GM10847 (cell line): ENCODE results near the gene TBC1D9B.

Experiments
- POLR2A ChIP-seq: IDR thresholded peaks from 2 replicates; pipeline ENCODE4 v1.6.1; 2011; ENCODE audit not compliant: insufficient read length; ENCODE audit errors: extremely low read depth

TBC1D9B gene

DNA sequence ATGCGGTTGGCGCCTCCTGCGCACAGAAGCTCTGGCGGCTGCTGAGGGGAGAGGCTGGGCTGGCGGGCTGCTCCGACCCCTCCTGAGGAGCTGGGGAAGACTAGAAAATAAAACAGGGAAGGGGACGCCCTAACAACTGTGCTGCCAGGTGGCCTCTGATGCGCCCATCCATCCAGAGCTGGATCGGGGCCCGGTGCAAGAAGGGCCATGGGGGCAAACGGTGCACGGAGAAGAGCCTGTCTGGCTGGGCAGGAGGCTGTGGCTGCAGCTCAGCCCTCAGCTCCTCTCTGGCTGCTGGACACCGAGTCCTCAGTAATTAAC, 28.0 kb downstream of the TBC1D9B start:
- no peak for TF ChIP-seq POLR2A

- TF ChIP-seq POLR2A: no peak
Observed at GRCh38 chr5:179879003-179879689, 28.6 kb downstream of the TBC1D9B start.

- no peak for TF ChIP-seq POLR2A
Observed at GRCh38 chr5:179878222-179879002, 29.3 kb downstream of the TBC1D9B start.

GRCh38 chr5:179876610-179876952, 31.1 kb downstream of the TBC1D9B start:
- no peak for TF ChIP-seq POLR2A

DNA sequence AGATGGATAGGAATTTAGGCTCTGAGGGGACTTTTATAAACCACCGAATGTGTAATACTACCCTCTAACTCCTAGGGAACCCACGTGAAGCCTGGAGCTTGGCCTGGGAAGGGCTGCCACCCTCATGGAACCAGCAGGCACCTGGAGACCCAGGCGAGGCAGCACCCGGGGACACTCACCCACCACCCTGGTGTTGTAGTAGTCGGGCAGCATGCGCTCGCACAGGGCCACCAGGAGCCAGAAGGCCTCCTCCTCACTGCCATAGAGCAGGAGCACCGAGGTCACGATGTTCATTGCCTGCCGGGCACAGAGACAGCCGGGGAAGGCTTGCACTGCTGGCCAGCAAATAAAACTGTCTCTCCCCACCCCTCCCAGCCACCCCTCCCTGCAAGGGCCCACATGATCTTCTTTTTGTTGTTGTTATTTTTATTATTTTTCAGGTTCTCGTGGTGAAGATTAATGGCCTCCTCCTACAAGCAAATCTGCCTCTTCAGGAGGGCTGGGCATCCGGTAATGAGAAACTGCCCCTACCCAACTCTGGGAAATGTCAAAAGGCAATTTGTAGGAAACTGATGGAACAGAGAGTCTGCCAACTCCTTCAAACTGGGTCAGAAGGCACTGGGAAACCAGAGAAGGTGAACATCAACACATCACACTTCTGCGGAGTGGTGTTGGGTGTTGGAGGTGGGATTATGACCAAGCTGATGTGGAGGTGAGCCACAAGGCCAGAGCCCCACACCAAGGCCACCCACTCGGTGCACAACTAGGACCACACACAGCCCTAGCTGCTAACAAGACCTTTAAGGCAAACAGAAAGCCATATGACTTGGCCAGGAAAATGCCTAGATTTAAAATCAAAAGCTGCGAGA, 31.7 kb downstream of the TBC1D9B start:
- no peak for TF ChIP-seq POLR2A

- TF ChIP-seq POLR2A: no peak
Observed at GRCh38 chr5:179874536-179875292, 33.0 kb downstream of the TBC1D9B start.

- no peak for TF ChIP-seq POLR2A
Observed at GRCh38 chr5:179874136-179874535, 33.6 kb downstream of the TBC1D9B start.

- no peak for TF ChIP-seq POLR2A
Observed at GRCh38 chr5:179873588-179874110, 34.0 kb downstream of the TBC1D9B start.

DNA sequence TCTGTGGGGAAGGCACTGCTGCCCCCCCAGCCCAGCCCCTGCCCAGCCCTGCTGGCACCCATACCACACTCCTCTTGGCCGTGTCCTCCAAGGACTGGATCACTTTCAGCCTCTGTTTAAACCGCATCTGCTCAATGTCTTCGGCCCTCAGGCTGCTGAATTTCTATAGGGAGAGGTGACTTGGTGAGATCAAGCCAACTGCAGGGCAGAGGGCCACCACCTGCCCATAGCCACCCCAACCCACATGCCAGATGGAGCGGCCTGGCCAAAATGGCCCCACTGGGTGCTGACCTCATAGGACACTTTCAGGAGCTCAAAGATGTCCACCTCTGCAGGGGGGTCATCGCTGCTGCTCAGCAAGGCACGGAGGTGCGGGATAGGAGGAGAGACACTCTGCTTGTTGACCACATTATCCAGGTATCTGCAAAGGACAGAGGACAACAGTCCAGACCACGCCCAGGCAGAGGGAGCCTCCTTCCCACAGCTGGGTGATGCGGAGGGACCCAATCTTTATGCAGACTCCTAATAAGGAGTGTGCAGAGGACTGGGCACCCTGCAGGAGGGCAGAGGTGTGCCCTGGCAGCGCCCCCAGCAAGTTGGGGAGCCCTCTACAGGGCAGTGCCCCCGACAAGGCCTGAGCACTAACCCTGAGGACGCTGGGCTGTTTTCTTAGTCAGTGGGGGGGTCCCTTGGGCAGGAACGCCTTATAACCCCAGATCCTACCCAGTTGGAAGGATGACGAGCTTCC, 34.7 kb downstream of the TBC1D9B start:
- no peak for TF ChIP-seq POLR2A

DNA sequence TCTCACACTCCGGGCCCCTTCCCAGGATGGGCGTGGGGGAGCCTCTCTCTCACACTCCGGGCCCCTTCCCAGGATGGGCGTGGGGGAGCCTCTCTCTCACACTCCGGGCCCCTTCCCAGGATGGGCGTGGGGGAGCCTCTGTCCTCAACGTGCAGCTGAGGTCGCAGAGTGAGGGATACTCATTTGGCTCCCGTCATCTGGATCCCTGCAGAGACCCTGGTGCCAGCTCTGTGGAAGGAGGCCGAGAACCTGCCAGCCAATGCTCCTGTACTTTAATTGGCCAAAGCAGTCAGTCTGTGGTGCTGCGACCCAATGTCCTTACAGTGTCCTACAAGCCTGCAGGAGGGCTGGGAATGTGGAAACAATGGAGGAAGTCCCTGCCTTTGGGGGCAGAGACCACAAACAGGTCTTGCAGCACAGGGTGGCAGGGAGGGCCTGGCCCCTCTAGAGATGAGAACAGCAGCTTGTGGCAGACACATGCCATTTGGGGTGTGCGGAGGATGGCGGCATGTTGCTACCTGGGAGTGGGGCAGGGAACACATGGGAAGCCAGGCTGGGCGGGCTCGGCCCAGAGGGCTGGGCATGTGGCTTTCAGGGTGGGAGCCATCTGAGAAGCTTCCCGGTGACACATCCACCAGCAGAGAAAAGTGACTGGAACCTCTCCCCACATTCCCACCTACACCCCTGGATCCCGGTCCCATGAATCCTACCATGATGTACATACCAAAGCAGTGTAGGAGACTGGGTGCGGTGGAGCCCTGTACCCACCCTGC, 35.5 kb downstream of the TBC1D9B start:
- no peak for TF ChIP-seq POLR2A

GRCh38 chr5:179870952-179871351, 36.7 kb downstream of the TBC1D9B start:
- TF ChIP-seq POLR2A: no peak

GRCh38 chr5:179870403-179870903, 37.2 kb downstream of the TBC1D9B start:
- no peak for TF ChIP-seq POLR2A

DNA sequence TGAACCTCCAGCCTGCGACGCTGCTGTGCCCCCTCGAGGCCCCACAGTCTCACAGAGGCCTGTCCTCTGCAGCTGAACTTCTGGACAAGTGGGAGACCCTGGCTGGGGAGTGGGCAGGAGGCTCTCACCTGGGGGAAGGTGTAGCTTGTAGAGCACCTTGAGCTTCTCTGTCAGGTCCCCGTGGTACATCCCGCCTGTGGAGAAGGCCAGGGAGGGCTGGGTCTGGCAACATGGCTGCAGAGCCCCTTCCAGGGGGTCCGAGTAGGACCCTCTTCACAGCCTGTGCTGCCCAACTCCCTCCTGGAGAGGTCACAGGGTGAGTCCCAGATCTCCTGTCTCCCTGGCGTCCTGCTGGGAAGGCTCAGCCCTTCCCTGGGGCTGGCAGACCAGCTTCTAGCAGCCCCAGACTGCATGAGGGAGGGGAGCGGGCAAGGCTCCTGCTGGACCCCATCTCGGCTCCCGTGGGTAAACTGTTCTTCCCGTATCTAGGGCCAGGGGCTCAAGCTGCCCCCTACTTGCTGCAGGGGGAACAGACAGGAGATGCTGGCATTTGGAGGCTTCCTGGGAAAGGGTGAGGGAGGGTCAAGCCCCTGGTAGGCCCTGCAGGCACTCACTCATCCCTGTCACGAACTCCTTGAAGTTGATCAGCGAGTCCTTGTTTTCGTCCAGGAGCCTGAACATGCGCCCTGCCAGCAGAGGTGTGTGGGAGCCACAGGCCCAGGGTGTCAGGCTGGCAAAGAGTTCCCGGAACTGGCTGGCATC, 37.9 kb downstream of the TBC1D9B start:
- TF ChIP-seq POLR2A: no peak

DNA sequence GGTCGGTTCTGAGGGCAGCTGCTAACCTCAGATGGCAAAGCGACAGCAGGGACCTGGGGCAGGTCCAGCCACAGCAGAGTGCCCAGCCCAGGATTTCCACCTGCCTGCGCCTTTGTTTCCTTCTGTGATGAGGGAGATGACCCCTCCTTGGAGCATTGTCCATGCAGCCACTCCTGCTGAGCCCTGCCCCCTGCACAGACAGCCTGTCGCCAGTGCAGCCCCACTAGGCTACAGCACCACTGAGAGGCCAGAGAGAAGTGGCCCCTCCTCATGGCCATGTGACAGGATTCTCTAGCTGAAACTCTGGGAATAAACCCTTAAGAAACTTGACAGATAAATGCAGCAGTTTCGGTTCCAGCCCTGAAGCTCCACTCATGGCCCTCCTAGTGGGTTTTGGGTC, 38.6 kb downstream of the TBC1D9B start:
- no peak for TF ChIP-seq POLR2A
